AML-193 (cell line): ENCODE results near the gene TTYH3.
A peak's percentile ranks its signal among the peaks of the same experiment; 100 is the strongest.
"Not testable (repeated sequence)": the region's sequence is repeated elsewhere in the genome, so short reads cannot be mapped to it uniquely, and the experiment has no call there.

ENCODE experiments used
- DNase-seq, 2 experiments: peaks; one replicate each; lab custom pipeline; 2025; lab: John Stamatoyannopoulos, UW

The TTYH3 gene

DNA sequence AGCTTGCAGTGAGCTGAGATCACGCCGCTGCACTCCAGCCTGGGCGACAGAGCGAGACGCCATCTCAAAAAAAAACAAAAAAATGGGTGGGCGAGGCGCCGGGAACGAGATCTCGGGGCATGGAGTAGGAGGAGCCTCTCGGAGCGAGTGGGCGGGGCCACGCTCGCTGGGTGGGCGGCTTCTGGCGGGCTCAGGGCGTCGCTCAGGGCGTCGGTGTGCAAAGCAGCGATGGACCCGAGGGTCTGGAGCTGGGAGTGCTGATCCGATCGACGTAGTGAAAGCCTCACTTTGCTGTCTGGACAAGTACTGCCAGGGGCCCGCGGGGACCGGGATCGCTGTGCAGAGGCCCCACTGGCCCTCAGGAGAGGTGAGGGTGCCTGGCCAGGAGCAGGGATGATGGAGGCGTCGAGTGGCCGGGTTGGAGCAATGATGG lies 33.6 kb downstream of the TTYH3 start:
- DNase-seq, result no peak

DNA sequence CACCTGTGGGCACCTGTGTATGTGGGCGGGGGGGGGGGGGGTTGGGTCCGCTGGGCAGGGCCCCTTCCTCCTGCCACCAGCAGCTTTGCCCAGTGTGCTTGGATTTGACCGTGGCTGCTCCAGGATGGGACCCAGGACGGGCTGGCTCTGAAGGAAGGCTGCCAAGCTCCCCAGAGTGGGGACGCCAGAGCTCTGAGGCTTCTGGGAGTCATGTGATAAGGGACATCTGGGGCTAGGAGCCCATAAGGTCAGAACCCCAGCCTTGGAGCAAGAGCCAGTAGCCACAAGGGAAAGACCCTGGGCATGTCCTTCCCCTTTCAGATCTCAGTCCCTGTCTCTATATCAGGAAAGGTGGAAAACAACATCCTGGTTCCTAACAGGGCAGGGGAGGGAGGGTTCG lies 34.4 kb downstream of the TTYH3 start:
- no peak for DNase-seq

DNA sequence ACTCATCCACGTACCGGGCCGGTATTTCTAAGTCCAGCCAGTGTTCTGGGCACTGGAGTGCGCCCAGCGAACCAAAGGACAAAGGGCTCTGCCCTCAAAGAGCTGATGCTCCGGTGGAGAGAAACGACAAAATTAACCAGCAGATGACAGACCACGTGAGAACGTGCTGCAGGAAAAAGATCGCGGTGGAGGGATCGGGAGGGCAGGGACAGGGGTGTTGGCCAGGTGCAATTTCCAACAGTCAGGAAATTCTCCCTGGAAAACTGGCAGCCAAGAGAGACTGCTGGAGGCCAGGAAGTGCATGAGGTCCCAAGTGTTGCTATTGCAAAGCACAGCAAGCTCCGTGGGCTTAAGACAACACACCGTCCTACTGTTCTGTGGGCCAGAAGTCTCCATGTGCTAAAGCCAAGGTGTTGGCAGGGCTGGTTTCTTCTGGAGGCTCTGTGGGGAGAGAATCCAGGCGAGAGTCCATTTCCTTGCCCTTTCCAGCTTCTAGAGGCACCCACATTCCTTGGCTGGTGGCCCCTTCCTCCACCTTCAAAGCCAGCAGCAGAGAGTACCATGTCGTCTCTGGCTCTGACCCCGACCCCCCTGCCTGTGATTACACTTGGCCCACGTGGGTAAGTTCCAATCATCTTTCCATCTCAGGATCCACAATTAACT lies 34.9 kb downstream of the TTYH3 start:
- no peak for DNase-seq

DNA sequence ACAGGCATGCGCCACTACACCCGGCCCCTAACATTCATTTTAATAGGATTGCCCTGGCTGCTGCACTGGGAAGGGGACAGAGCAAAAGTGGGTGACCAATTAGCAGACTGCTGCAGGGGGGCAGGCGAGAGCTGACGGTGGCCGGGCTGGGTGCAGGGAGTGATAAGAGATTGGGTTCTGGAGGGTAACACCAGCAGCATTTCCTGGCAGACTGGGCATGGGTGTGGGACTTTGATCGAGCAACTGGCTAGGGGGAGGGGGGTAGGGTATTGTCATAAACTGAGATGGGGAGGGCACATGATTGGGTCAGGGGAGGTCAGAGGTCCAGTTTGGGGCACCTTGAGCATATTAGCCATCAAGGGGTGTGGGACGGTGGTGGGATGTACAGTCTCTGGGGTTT lies 36.1 kb downstream of the TTYH3 start:
- DNase-seq, result no peak

DNA sequence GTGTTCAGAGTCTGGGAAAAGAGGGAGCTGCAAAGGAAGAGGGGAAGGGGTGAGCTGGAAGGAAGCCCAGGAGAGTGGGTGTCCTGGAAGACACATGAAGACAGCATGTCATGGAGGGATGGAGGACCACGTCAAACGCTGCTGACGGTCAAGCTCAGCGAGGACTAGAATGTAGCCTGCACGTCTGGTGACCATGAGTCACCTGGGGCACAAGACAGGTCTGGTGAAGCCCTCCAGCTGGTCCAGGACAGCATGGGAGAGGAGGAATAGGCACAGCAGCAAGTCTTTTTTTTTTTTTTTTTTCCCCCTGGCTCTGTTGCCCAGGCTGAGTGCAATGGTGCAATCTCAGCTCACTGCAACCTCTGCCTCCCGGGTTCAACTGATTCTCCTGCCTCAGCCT lies 36.6 kb downstream of the TTYH3 start:
- no peak for DNase-seq

DNA sequence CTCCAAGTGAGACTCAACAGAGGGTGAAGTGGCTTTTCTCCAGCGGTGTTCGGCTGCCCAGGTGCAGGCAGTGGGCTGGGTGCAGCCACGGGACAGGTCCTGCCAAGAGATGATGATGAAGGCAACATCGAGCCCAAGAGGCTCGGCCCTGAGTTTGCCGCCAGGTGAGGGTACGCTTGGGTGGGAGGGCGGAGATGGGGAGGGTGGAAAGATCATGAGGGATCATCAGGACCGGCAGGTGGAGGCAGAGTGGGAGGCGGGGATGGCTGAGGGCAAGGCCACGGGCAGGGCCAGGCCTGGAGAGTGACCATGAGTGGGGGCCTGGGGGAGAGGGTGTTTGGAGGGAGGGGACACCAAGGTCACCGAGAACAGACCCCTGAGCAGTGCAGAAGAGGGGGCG lies 38.4 kb downstream of the TTYH3 start:
- DNase-seq, result no peak

DNA sequence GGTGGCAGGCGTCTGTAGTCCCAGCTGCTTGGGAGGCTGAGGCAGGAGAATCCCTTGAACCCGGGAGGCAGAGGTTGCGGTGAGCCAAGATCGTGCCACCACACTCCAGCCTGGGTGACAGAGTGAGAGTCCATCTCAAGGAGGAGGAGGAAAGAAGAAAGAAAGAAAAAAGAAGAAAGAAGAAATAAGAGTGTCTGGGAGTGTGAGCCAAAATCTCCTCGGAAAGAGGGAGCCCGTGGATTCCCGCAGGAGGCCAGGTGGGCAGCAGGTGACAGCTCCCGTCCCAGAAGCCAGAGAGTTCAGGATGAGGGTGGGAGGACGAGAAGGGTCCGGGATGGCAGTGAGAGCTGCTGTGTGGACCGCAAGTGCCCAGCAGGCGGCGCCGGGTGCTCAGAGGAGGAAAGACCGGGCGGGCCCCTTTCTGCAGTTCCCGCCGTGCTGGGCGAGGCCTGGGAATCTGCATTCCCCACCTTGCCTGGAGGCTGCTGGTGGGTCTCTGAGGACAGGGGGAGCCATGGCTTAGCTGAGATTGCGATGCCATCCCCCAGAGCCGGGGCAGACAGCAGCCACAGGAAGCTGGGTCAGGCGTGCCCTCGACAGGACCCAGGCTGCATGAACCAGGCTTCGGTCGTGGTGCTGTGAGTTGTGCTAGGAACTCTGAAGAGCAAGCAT lies 39.1 kb downstream of the TTYH3 start:
- DNase-seq, result peak; percentile 40 to 44

DNA sequence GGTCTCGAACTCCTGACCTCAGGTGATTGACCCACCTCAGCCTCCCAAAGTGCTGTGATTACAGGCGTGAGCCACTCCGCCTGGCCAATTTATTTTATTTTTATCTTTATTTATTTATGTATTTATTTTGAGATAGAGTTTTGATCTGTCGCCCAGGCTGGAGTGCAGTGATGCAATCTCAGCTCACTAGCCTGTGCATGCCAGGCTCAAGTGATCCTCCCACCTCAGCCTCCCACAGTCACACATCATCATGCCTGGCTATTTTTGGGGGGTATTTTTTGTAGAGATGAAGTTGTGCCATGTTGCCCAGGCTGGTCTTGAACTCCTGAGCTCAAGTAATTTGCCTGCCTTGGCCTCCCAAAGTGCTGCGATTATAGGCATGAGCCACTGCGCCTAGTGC lies 41.4 kb downstream of the TTYH3 start:
- DNase-seq, result not testable (repeated sequence)

DNA sequence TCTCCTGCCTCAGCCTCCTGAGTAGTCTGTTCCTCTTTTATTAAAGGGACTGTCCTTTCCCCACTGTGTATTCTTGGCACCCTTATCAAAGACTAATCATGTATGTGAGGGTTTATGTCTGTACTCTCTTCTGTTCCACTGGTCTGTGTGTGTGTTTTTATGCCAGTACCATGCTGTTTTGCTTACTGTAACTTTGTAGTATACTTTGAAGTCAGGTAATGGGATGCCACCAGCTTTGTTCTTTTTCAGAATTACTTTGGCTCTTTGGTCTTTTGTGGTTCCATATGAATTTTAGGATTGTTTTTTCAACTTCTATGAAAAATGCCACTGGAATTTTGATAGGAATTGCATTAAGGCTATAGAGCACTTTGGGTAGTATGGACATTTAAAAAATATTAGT lies 42.1 kb downstream of the TTYH3 start:
- no peak for DNase-seq

DNA sequence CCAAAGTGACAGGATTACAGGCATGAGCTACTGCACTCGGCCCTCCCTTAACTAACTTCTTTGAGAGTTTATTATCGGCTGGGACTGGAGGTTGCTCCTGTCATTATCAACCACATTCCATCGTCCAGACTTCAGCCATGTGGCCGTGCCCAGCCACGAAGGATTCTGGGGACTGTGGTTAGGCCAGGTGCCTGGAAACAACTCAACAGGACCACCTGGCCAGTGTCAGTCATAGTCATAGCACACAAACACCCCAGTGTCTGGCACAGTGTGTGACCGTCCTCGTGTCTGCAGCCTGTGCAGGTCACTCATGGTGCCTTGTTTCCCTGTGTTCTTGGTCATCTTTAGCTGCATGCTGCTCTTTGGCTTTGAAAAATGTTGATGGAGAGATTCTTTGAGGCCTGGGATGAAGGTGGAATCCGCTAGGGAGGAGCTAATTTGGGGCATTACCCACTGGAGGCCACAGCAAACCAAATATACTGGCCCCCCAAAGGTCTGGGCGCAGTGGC lies 43.5 kb downstream of the TTYH3 start:
- no peak for DNase-seq

DNA sequence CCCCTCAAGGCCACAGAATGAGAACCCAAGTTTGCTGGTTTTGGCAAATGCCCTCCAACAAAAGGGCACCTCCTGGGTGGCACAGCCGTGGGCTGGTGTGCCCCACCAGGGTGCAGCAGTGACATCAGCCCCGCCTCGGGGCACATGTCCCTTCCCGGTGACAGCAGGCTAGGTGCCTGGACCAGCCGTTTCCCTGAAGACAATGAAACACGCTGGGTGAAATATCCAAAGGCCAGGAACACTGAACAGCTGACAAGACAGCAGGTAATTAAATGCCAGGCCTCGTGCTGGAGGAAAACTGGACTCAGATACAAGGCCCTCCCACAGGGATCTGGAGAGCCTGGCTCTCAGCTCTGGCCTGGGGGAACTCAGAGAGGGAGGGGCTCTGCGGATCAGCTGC lies 44.8 kb downstream of the TTYH3 start:
- not testable (repeated sequence) for DNase-seq

DNA sequence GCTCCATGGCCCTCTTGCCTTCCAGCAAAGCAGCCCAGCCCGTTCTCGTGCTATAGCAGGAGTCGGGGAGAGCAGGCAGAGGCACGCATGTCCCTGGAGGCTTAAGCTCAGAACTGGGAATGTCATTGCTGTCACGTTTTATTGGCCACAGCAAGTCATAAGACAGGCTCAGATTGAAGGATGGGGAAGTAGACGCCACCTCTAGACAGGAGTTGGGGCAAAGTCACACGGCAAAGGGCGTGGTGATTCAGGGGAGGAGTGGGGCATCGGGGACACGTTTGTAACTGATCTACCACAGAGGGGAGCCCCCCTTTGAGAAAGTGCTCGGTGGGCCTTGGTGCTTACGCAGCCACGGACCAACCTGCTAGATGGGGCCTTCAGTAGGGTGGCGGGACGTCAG lies 46.7 kb downstream of the TTYH3 start:
- DNase-seq, result not testable (repeated sequence)

DNA sequence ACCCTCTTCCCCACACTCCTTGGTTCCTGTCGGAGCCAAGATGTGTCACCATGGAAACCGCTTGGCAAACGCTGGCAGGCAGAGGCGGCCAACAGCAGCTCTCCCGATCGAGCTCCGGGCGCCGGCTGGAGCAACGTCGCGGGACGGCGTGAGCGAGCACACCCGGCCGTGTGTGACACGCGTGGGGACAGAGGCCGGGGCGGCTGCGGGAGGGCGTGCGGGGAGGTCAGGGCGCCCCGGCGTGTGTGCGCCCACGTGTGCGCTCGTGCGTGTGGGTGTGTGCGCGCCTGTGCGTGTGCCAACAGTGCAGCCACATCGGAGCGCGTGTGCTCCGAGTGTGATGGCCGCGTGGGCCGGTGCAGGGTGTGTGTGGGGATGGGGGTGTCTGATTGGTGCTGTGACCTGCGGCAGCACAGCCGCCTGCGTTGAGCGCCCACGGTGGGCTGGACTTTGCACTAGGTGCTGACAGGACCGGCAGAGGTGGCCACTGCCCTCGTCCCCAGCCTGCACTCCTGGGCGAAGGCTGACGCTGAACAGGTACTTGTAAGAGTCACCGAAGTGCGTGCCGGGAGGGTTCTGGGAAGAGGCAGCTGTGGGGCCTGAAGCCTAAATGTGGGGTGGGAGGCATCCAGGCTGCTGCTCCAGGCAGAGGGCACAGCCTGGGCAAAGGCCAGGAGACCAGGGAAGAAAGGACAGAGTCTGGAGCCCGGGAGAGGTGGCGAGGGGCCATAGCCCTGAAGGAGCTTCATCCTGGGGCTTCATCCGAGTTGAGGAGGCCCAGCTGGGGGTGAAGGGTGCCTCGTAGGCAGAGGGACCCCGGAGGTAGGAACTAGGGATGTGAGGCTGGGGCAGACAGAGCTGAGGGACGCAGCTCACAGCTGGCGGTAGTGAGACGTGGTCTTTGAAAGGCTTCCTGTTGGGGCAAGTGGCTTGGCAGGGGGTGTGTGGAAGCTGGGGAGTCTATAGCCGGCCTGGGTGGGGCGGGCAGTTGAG lies 47.6 kb downstream of the TTYH3 start:
- DNase-seq, result not testable (repeated sequence)

DNA sequence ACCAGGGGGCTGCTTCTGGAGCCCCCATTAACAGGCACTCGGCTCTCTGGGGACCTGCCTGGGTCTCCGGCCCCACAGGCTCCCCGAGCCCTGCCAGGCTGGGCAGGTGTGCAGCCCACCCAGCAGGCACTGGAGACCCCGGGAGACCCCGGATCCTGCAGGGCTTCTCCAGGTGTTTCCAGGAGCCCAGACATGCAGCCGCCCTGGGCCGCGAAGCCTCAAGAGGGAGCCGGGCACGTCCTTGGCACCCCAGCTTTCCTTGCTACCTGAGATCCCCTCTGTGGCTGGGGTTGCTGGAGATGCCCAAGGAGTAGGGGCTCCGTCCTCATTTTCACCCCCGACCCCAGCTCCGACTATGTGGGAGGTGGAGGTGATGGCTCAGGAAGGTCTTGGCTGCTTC lies 48.5 kb downstream of the TTYH3 start:
- DNase-seq, result no peak

DNA sequence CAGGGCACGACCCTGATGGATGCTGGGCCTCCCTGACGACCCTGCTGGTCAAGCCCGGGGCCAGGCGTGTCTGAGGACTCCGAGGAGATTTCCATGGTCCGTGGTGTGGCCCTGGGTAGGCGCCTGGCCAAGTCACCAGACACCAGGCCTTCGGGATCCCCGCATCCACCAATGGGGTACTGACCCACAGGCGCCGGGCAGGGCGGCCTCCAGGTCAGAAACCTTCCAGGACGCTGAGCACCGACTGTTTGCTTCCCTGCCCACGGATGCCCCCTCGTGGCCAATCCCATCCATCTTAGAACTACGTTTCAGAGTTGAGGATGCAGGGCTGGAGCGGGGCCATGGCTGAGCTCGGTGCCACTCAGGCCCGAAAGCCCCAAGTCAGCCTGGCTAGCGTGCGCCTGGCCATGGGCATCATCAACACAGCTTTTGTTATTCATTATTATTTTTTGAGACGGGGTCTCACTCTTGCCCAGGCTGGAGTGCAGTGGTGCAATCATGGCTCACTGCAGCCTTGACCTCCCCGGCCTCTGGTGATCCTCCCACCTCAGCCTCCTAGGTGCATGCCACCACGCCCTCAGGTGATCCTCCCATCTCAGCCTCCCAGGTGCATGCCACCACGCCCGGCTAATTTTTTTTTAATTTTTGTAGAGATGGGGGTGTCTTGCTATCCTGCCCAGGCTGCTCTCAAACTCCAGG lies 49.2 kb downstream of the TTYH3 start:
- peak; percentile 36 to 48 for DNase-seq

DNA sequence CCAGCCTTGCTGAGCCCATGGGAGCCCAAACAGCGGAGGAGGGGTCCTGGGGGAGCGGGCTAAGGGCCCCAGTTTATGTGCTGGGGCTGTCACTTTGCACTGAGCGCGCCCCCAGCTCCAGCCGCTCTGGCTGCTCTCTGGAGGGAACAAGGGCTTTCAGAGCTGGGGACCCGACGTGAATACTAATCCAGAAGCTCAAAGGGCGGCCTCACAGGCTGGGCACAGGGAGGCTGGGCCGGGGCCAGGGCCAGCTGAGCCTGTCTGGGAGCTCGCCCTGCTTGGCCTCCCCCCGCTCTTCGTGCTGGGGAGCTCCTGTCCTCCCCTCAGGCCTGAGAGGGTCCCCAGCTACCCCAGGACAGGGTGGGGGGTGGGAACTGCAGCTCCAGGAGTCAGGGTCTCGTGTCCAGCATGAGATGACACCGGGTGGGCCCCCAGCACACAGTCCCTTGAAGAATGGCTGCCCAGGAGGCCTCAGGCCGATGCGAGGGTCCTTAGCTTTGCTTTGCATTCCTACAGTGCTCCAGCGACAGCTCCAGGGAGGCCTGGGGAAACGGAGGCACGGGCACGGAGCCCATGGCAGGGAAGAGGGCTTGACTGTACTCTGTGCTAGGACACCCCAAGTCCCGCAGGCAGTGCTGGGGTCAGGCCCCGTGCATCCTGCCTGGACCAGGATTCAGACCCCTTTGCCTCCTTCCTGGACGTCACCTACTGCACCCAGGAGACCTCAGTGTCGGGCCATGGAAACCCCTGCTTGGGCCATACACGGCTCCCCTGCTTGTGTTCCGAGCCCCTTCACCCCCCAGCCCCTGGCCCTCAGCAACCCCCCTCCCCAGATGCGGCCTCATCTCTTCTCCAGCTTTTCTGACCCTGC lies 50.4 kb downstream of the TTYH3 start:
- DNase-seq, result no peak

DNA sequence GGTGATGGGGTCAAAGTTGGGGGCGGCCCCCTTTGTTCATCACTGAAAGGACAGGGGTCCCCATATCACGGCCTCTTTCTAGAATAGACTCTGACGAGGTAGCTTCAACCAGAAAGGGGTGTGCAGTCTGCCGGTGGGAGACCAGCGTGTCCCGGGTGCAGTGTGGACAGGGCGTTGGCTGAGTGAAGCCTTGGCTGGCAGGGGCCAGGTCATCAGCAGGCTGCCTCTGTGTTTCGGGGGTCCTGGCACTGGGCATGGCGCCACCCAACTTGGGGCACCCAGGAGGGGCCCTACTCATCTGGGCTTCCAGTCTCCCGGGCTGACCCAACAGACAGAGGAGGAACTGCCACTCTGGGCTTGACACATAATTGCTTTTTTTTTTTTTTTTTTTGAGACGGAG lies 52.7 kb downstream of the TTYH3 start:
- DNase-seq, result no peak

DNA sequence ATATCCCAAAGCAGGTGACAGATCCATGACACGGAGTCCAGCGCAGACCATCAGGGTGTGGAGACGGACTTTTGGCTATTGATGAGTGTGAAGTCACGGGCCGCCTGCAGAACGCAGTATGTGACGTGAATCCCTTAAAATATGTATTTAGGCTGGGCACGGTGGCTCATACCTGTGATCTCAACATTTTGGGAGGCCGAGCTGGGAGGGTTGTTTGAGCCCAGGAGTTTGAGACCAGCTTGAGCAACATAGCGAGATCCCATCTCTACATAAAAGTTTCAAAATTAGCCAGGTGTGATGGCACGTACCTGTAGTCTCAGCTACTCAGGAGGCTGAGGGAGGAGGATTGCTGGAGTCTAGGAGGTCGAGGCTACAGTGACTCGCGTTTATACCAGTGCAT lies 54.3 kb downstream of the TTYH3 start:
- DNase-seq, result no peak

DNA sequence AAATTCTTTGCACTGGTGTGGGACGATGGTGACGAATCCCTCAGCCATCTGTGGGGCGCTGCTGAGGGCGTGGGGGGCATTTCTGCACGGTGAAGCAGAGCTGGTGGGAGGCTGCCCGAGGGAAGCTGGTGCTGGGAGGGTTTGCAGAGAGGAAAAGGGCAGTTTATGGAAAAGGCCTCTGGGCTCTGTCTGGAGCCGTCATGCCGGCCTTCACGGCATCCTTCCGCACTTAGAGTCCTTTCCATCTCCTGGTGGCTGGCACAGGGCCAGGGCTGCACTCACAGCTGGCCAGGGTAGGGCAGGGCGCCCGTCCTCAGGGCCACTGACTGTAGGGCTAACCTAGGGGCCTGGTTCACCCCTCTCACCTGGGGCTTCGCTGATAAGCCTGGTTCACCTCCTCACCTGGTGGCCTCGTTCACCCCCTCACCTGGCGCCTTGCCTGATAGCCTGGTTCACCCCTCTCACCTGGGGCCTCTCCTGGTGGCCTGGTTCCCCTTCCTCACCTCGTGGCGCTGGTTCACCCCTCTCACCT lies 55.6 kb downstream of the TTYH3 start:
- DNase-seq, result no peak

DNA sequence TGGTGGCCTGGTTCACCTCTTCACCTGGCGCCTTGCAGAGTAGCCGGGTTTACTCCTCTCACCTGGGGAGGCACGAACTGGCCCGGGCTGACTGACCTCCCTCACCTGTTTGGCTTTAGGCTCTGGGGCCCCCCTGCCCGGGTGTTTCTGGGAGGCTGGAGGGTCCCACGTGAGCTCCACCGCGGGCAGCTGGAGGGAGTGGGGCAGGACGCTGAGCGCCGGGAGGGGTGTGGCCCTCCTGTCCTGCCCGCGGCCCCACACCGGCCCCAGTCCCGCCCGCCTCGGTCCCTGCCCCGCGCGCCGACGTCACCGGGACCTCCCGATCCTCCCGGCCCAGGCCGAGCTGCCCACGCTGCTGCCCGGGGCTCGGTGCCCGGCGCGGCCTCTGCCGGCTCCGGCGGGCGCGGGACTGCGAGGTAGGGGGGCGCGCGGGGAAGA lies 56.1 kb downstream of the TTYH3 start, which contains the start of gene AMZ1:
Gene AMZ1 (plus strand): TSS at position 322 of the 438 bp plus-strand sequence. CDS start 12,250 bp downstream, outside the sequence.
- no peak for DNase-seq
